Endothelial cell of umbilical vein (primary cell): ENCODE results near the gene SFTPD. TPM values are rescaled to one million over a fixed set of nuclear protein-coding genes. Genes with fewer than 3 reads are reported as not detected.

Experiments used
- BruUV-seq: library from RNA; stranded (reverse); fragments of 400-500 nt; replicated peaks from 2 replicates; lab custom pipeline; 2021; lab: Mats Ljungman, UMichigan
- CTCF ChIA-PET: fragments of 300-600, 350-600 bp; sonication (Branson Sonifier 250); formaldehyde crosslinking; loops from one replicate; lab custom pipeline; 2021; ENCODE audit warnings: antibody characterized with exemption, inconsistent platforms; lab: Charles Lee
- POLR2A ChIA-PET: fragments of 300-600, 350-600 bp; sonication (Branson Sonifier 250); formaldehyde crosslinking; loops from one replicate; lab custom pipeline; 2021; ENCODE audit warnings: antibody characterized with exemption, inconsistent platforms; lab: Charles Lee
- DNase-seq: peaks from one replicate; pipeline ENCODE4 v3.0.0-alpha.2; 2011; ENCODE audit warnings: low read depth, low spot score
- FAIRE-seq: peaks from 2 replicates; lab custom pipeline; 2011; peaks lifted over from hg19 to GRCh38; lab: Jason Lieb, UNC
- H2AFZ ChIP-seq: 2 replicates; pipeline ENCODE4 v1.6.0; 2012; ENCODE audit warnings: low read depth, low read length, control low read depth, inconsistent platforms
- H3K27ac ChIP-seq: 2 replicates; pipeline ENCODE4 v1.5.1; 2011; ENCODE audit warnings: low read depth, mild to moderate bottlenecking, control low read depth, low read length, moderate library complexity; ENCODE audit not compliant: insufficient read depth
- H3K27me3 ChIP-seq, 2 experiments: 2 replicates each; pipeline versions ENCODE4 v1.6.0 to v1.6.1; 2011; ENCODE audit warnings: low read length in 2 of 2, mixed read lengths in 1 of 2; ENCODE audit not compliant: control insufficient read depth in 2 of 2, insufficient read depth in 2 of 2
- H3K36me3 ChIP-seq, 2 experiments: 2 replicates in 1 of 2; 3 replicates in 1 of 2; pipeline ENCODE4 v1.5.1; 2011; ENCODE audit warnings: low read length in 2 of 2, mild to moderate bottlenecking in 1 of 2, moderate library complexity in 1 of 2; ENCODE audit not compliant: control insufficient read depth in 2 of 2, insufficient read depth in 2 of 2; ENCODE audit errors: extremely low read depth in 1 of 2
- H3K4me1 ChIP-seq: 3 replicates; pipeline ENCODE4 v1.5.1; 2011; ENCODE audit warnings: mild to moderate bottlenecking, low read length; ENCODE audit not compliant: control insufficient read depth, insufficient read depth; ENCODE audit errors: extremely low read depth
- H3K4me2 ChIP-seq: 2 replicates; pipeline ENCODE4 v1.6.1; 2011; ENCODE audit warnings: low read length, control low read depth, mixed read lengths; ENCODE audit not compliant: insufficient read depth
- H3K4me3 ChIP-seq, 3 experiments: fragments of 200-600 bp in 1 of 3; sonication (generic), shearing (Covaris generic) in 1 of 3; replicated peaks in 1 of 3; 2 replicates each; pipeline ENCODE4 v1.5.1; 2011 to 2016; ENCODE audit warnings: control low read depth in 3 of 3, low read length in 3 of 3, mild to moderate bottlenecking in 2 of 3, inconsistent platforms in 1 of 3, low read depth in 1 of 3, moderate library complexity in 1 of 3; ENCODE audit not compliant: insufficient read depth in 1 of 3
- H3K79me2 ChIP-seq: 2 replicates; pipeline ENCODE4 v1.6.0; 2012; ENCODE audit warnings: low read length, inconsistent platforms; ENCODE audit not compliant: control insufficient read depth, insufficient read depth
- H3K9ac ChIP-seq: replicated peaks from 2 replicates; pipeline ENCODE3; 2011; ENCODE audit warnings: low read length, control low read depth; ENCODE audit not compliant: insufficient read depth; ENCODE audit errors: extremely low read depth
- H3K9me1 ChIP-seq: replicated peaks from 3 replicates; pipeline ENCODE4 v1.6.0; 2011; ENCODE audit warnings: mild to moderate bottlenecking, low read length; ENCODE audit not compliant: control insufficient read depth, insufficient read depth; ENCODE audit errors: extremely low read depth
- H3K9me3 ChIP-seq: replicated peaks from 2 replicates; pipeline ENCODE4 v1.5.1; 2012; ENCODE audit warnings: low read length, inconsistent platforms; ENCODE audit not compliant: control insufficient read depth, insufficient read depth
- H4K20me1 ChIP-seq: replicated peaks from 2 replicates; pipeline ENCODE3; 2011; ENCODE audit warnings: mild to moderate bottlenecking, low read length; ENCODE audit not compliant: control insufficient read depth, insufficient read depth; ENCODE audit errors: extremely low read depth
- EZH2 ChIP-seq: IDR thresholded peaks from 2 replicates; pipeline ENCODE4 v1.6.1; 2012; ENCODE audit warnings: borderline replicate concordance, low read depth, mild to moderate bottlenecking, moderate library complexity, low read length, inconsistent platforms; ENCODE audit not compliant: severe bottlenecking
- GATA2 ChIP-seq: IDR thresholded peaks from 2 replicates; pipeline ENCODE4 v1.7.0; 2011; ENCODE audit warnings: low read depth, mild to moderate bottlenecking, moderate library complexity, mixed read lengths, low read length; ENCODE audit not compliant: insufficient read length, insufficient read depth
- JUN ChIP-seq: IDR thresholded peaks from 2 replicates; pipeline ENCODE4 v1.6.1; 2011; ENCODE audit warnings: borderline replicate concordance, low read depth; ENCODE audit not compliant: insufficient read length, insufficient read depth
- MYC ChIP-seq: IDR thresholded peaks from one replicate; pipeline ENCODE4 v1.6.1; 2011; ENCODE audit warnings: mild to moderate bottlenecking, low read depth, low read length
- POLR2A ChIP-seq: IDR thresholded peaks from 2 replicates; pipeline ENCODE4 v1.6.1; 2012; ENCODE audit warnings: low read depth, mild to moderate bottlenecking, control low read depth, low read length
- POLR2AphosphoS5 ChIP-seq: IDR thresholded peaks from 2 replicates; pipeline ENCODE4 v1.6.1; 2012; ENCODE audit warnings: low read depth, mild to moderate bottlenecking, control low read depth, low read length, moderate library complexity; ENCODE audit not compliant: insufficient read depth
- dilution Hi-C: fragments of 300-500 bp; cut with MboI; formaldehyde crosslinking; loops from one replicate; pipeline ENCODE4 v1.15.0; 2019; ENCODE audit warnings: low sequenced_read_pairs; ENCODE audit not compliant: extremely low pct_ligation_motif_present
- intact Hi-C: fragments of 100-400 bp; cut with micrococcal nuclease; formaldehyde crosslinking; loops from one replicate; pipeline ENCODE4 v1.10.0; 2022
- polyA plus RNA-seq, 4 experiments: library from polyadenylated mRNA; depleted of rRNA in 3 of 4; stranded (reverse) in 3 of 4; unstranded in 1 of 4; fragments of >200 nt; gene quantifications; 2 replicates each; pipeline versions ENCODE4 v1.2.1 to v1.2.3, GENCODE V29; 2011 to 2012; ENCODE audit warnings: missing spikeins in 1 of 4
- total RNA-seq: library from RNA; stranded (reverse); gene quantifications from 2 replicates; pipeline ENCODE4 v1.2.3, GENCODE V29; 2021
- TF ChIP-seq, protein P1 (sequence below): IDR thresholded peaks from 2 replicates; pipeline ENCODE4 v1.6.1; 2011; ENCODE audit not compliant: insufficient read depth, insufficient read length
- TF ChIP-seq, protein P2 (sequence below), 2 donors: IDR thresholded peaks; 1 replicate in 1 of 2; 2 replicates in 1 of 2; pipeline ENCODE4 v1.5.1; 2011; ENCODE audit warnings: low read length in 2 of 2, mild to moderate bottlenecking in 2 of 2, moderate library complexity in 2 of 2, control low read depth in 1 of 2, inconsistent platforms in 1 of 2, low read depth in 1 of 2; ENCODE audit not compliant: insufficient read depth in 1 of 2; ENCODE audit errors: extremely low read depth in 1 of 2

SFTPD gene
- total and polyA plus RNA-seq, 2 donors (not counting 3 experiments of a cell fraction or from before 2014, with no cell fraction given): not detected

GRCh38 chr10:79985481-79986072, 36.7 kb upstream of the SFTPD start:
- dilution Hi-C loops (no loop called here), intact Hi-C loops (no loop called here)
- H3K9me3 ChIP-seq: no peaks in the 10 kb centered on the region
- H4K20me1 ChIP-seq: no peaks in the 10 kb centered on the region
- no peak overlapping the region for H3K27ac ChIP-seq
- H3K36me3 ChIP-seq: no peaks in the 10 kb centered on the region
- ChIA-PET CTCF (no interaction called here), POLR2A (no interaction called here)
- H3K4me1 ChIP-seq: no peaks in the 10 kb centered on the region
- H3K4me2 ChIP-seq: no peak overlapping the region
- no TSS peak for BruUV-seq
- TF ChIP-seq POLR2AphosphoS5 (no peak), GATA2 (no peak), MYC (no peak)
- TF ChIP-seq, protein P1, sequence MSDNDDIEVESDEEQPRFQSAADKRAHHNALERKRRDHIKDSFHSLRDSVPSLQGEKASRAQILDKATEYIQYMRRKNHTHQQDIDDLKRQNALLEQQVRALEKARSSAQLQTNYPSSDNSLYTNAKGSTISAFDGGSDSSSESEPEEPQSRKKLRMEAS: no peak
- H3K4me3 ChIP-seq: no peak overlapping the region
- no peak for FAIRE-seq
- no peak overlapping the region for H2AFZ ChIP-seq
- DNase-seq: no peak
- H3K9me1 ChIP-seq: no peaks in the 10 kb centered on the region
- H3K27me3 ChIP-seq: peaks cover 21 to 28% of the 10 kb centered on the region in 2 experiments
- H3K79me2 ChIP-seq: no peaks in the 10 kb centered on the region
- H3K9ac ChIP-seq: no peak overlapping the region

DNA sequence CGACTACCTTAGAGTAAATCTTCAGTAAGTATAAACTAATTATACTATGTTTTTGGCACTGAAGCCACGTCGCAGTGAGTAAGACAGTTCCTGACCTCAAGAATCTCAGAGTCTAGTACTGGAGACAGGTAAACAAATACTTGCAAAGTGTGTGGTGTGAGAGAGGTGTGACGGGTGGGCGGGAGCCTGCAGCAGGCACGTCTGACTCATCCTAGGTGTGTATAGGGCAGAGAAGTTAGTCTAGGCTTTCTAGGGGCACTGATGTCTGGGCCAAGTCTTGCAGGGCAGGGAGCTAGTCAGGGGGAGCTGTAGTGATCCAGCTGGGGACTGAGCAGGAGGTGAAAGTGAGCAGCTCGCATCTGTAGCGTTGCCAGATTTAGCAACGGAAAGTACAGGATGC, 35.9 kb upstream of the SFTPD start:
- no peaks in the 10 kb centered on the region for H3K9me1 ChIP-seq
- H3K9me3 ChIP-seq: no peaks in the 10 kb centered on the region
- no peak overlapping the region for H3K9ac ChIP-seq
- H3K36me3 ChIP-seq: no peaks in the 10 kb centered on the region
- POLR2A ChIA-PET: no interaction called here
- FAIRE-seq (no peak), DNase-seq (no peak)
- H2AFZ ChIP-seq: no peak overlapping the region
- no peaks in the 10 kb centered on the region for H3K79me2 ChIP-seq
- intact Hi-C loops (loop anchor here (5.0 kb wide), 1 partner anchor 53 kb away; no protein-coding TSS in a partner anchor), dilution Hi-C loops (no loop called here)
- CTCF ChIA-PET: no interaction called here
- no peaks in the 10 kb centered on the region for H3K4me1 ChIP-seq
- no peak for TF ChIP-seq JUN
- TF ChIP-seq POLR2A: no peak
- TF ChIP-seq, protein P2, sequence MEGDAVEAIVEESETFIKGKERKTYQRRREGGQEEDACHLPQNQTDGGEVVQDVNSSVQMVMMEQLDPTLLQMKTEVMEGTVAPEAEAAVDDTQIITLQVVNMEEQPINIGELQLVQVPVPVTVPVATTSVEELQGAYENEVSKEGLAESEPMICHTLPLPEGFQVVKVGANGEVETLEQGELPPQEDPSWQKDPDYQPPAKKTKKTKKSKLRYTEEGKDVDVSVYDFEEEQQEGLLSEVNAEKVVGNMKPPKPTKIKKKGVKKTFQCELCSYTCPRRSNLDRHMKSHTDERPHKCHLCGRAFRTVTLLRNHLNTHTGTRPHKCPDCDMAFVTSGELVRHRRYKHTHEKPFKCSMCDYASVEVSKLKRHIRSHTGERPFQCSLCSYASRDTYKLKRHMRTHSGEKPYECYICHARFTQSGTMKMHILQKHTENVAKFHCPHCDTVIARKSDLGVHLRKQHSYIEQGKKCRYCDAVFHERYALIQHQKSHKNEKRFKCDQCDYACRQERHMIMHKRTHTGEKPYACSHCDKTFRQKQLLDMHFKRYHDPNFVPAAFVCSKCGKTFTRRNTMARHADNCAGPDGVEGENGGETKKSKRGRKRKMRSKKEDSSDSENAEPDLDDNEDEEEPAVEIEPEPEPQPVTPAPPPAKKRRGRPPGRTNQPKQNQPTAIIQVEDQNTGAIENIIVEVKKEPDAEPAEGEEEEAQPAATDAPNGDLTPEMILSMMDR (IDR thresholded peaks at IDR 0.05; ENCODE audit: extremely low read depth in 1 of 2, insufficient read depth in 1 of 2, low read depth in 1 of 2, low read length in 2 of 2): no peak
- TF ChIP-seq EZH2: no peak
- H3K27ac ChIP-seq: no peak overlapping the region
- no peak overlapping the region for H3K4me3 ChIP-seq
- BruUV-seq: no TSS peak
- no peaks in the 10 kb centered on the region for H4K20me1 ChIP-seq
- H3K27me3 ChIP-seq: peaks cover 27 to 34% of the 10 kb centered on the region in 2 experiments
- H3K4me2 ChIP-seq: no peak overlapping the region
